K562 (cell line): ENCODE data around the gene SMURF1. TPM values are rescaled to one million over a fixed set of nuclear protein-coding genes. Genes with fewer than 3 reads are reported as not detected.
A peak's percentile ranks its signal among the peaks of the same experiment; 100 is the strongest.
"Not testable (repeated sequence)": the region's sequence is repeated elsewhere in the genome, so short reads cannot be mapped to it uniquely, and the experiment has no call there.

Source experiments
- ATAC-seq: fragments of 200-7000 bp; cut with Tn5 transposase; 3 replicates; pipeline ENCODE4 v1.9.1; 2020; ENCODE audit warnings: moderate library complexity
- BruUV-seq: library from RNA; stranded (reverse); fragments of 400-500 nt; replicated peaks from 2 replicates; lab custom pipeline; 2021; lab: Mats Ljungman, UMichigan
- CTCF ChIA-PET: fragments of 300-600 bp; formaldehyde crosslinking; extraction: SDS; loops from one replicate; lab custom pipeline; 2021; ENCODE audit warnings: low intra/inter-chr PET ratio; lab: Yijun Ruan, JAX
- POLR2A ChIA-PET: fragments of 300-600, 350-650 bp; sonication (Branson Sonifier 250); formaldehyde crosslinking; extraction: SDS; loops from one replicate; lab custom pipeline; 2021; ENCODE audit warnings: antibody characterized with exemption, inconsistent platforms; lab: Yijun Ruan, JAX
- DNase-seq, 4 experiments: peaks; one replicate each; pipeline versions ENCODE4 v3.0.0 to v3.0.0-alpha.2; 2011 to 2018; ENCODE audit warnings: low spot score in 3 of 4, mixed read lengths in 3 of 4; ENCODE audit errors: extremely low read depth in 1 of 4
- FAIRE-seq: peaks from 2 replicates; lab custom pipeline; 2011; peaks lifted over from hg19 to GRCh38; lab: Jason Lieb, UNC
- H2AFZ ChIP-seq: 2 replicates; pipeline ENCODE4 v1.6.0; 2011; ENCODE audit warnings: low read depth, low read length, control low read depth, inconsistent platforms
- H3K27ac ChIP-seq: fragments of 200-600 bp; 3 replicates; pipeline ENCODE4 v1.8.0; 2011; ENCODE audit warnings: low read depth, mild to moderate bottlenecking, control low read depth, inconsistent platforms, low read length, moderate library complexity, mixed read lengths; ENCODE audit errors: extremely low read depth
- H3K27me3 ChIP-seq, 2 experiments: fragments of 300-600 bp in 1 of 2; 2 replicates in 1 of 2; 3 replicates in 1 of 2; pipeline versions ENCODE4 v1.6.0 to v1.8.0; 2011; ENCODE audit warnings: inconsistent platforms in 2 of 2, low read length in 2 of 2, mild to moderate bottlenecking in 1 of 2, mixed read lengths in 1 of 2, moderate library complexity in 1 of 2; ENCODE audit not compliant: control insufficient read depth in 2 of 2, insufficient read depth in 2 of 2
- H3K36me3 ChIP-seq: fragments of 300-600 bp; 3 replicates; pipeline ENCODE4 v1.8.0; 2011; ENCODE audit warnings: mild to moderate bottlenecking, low read length, inconsistent platforms; ENCODE audit not compliant: control insufficient read depth, insufficient read depth
- H3K4me1 ChIP-seq, 2 experiments: fragments of 200-600 bp in 1 of 2; replicated peaks in 1 of 2; 2 replicates in 1 of 2; 3 replicates in 1 of 2; pipeline versions ENCODE4 v1.5.1 to v1.8.0; 2011; ENCODE audit warnings: inconsistent platforms in 2 of 2, low read length in 2 of 2, mild to moderate bottlenecking in 1 of 2, mixed read lengths in 1 of 2, moderate library complexity in 1 of 2; ENCODE audit not compliant: control insufficient read depth in 2 of 2, insufficient read depth in 2 of 2
- H3K4me2 ChIP-seq: 2 replicates; pipeline ENCODE4 v1.6.1; 2011; ENCODE audit warnings: low read length, control low read depth, inconsistent platforms, mixed read lengths; ENCODE audit not compliant: insufficient read depth
- H3K4me3 ChIP-seq: fragments of 200-600 bp; sonication (generic), shearing (Covaris generic); 2 replicates; pipeline ENCODE4 v1.5.1; 2016; ENCODE audit warnings: control low read depth, inconsistent platforms
- H3K79me2 ChIP-seq: fragments of 200-600 bp; 3 replicates; pipeline ENCODE4 v1.8.0; 2011; ENCODE audit warnings: low read length, inconsistent platforms; ENCODE audit not compliant: control insufficient read depth, insufficient read depth
- H3K9ac ChIP-seq, 2 experiments: 2 replicates each; pipeline versions ENCODE4 v1.6.0 to v1.6.1; 2011; ENCODE audit warnings: low read depth in 2 of 2, low read length in 2 of 2, control low read depth in 1 of 2, inconsistent platforms in 1 of 2, mild to moderate bottlenecking in 1 of 2, mixed read lengths in 1 of 2; ENCODE audit not compliant: insufficient read depth in 1 of 2
- H3K9me1 ChIP-seq: one replicate; pipeline ENCODE4 v1.6.0; 2011; ENCODE audit warnings: inconsistent platforms, mild to moderate bottlenecking, low read length, moderate library complexity; ENCODE audit not compliant: control insufficient read depth, insufficient read depth
- H3K9me3 ChIP-seq: replicated peaks from 2 replicates; pipeline ENCODE4 v1.5.1; 2011; ENCODE audit warnings: low read depth, low read length, inconsistent platforms; ENCODE audit not compliant: control insufficient read depth, insufficient read depth
- H4K20me1 ChIP-seq: replicated peaks from 2 replicates; pipeline ENCODE4 v1.6.1; 2011; ENCODE audit warnings: low read length, inconsistent platforms, mixed read lengths; ENCODE audit not compliant: control insufficient read depth, insufficient read depth
- ARID1B ChIP-seq: fragments of 450-650 bp; IDR thresholded peaks from 2 replicates; pipeline ENCODE4 v1.6.1; 2016; ENCODE audit warnings: antibody characterized with exemption, mild to moderate bottlenecking, inconsistent platforms
- EGR1 ChIP-seq: fragments of 450-650 bp; conservative IDR thresholded peaks from 2 replicates; pipeline ENCODE4 v1.6.1; 2017; ENCODE audit warnings: mild to moderate bottlenecking
- ELF2 ChIP-seq: fragments of 250-450 bp; sonication (Bioruptor Pico); IDR thresholded peaks from 2 replicates; pipeline ENCODE4 v1.5.0; 2021; ENCODE audit warnings: mild to moderate bottlenecking
- FOXM1 ChIP-seq, 2 experiments: fragments of 450-650 bp in 1 of 2; sonication (generic) in 1 of 2; formaldehyde crosslinking in 1 of 2; IDR thresholded peaks; 2 replicates each; pipeline versions ENCODE4 v1.6.1 to v1.9.0; 2017 to 2022; ENCODE audit warnings: low read depth in 2 of 2, mild to moderate bottlenecking in 2 of 2, missing genetic modification reagents in 1 of 2, moderate library complexity in 1 of 2
- KDM1A ChIP-seq, 2 experiments: fragments of 450-650 bp; IDR thresholded peaks; 2 replicates each; pipeline ENCODE4 v1.6.1; 2016; ENCODE audit warnings: mild to moderate bottlenecking in 2 of 2
- KLF13 ChIP-seq: fragments of 450-650 bp; IDR thresholded peaks from 2 replicates; pipeline ENCODE4 v1.6.1; 2016; ENCODE audit warnings: missing genetic modification characterization, low read depth, mild to moderate bottlenecking, missing compliant biosample characterization, moderate library complexity, borderline replicate concordance
- PHTF2 ChIP-seq: fragments of 250-450 bp; sonication (Bioruptor Pico); IDR thresholded peaks from 2 replicates; pipeline ENCODE4 v1.5.0; 2021; ENCODE audit warnings: mild to moderate bottlenecking
- SMARCC2 ChIP-seq: fragments of 450-650 bp; IDR thresholded peaks from 2 replicates; pipeline ENCODE4 v1.6.1; 2017; ENCODE audit warnings: antibody characterized with exemption, moderate library complexity, mild to moderate bottlenecking, low read depth
- ZNF518B ChIP-seq: fragments of 250-450 bp; sonication (Bioruptor Pico); IDR thresholded peaks from 2 replicates; pipeline ENCODE4 v1.5.0; 2021; ENCODE audit warnings: mild to moderate bottlenecking, moderate library complexity
- WGBS: fragments of 100-300 bp; shearing (Covaris generic); methylation state at CpG from one replicate; pipeline ENCODE4 v1.1.6; 2016; ENCODE audit warnings: low coverage, mixed read lengths; ENCODE audit not compliant: insufficient coverage; ENCODE audit errors: missing lambda C conversion rate; 5-methylcytosine and 5-hydroxymethylcytosine counted together
- in situ Hi-C: fragments of 300-500 bp; cut with MboI; formaldehyde crosslinking; loops from 4 replicates; pipeline ENCODE4 v1.15.0; 2018; ENCODE audit warnings: inconsistent platforms, mixed read lengths
- intact Hi-C: fragments of 100-400 bp; cut with micrococcal nuclease; formaldehyde crosslinking; loops from 2 replicates; pipeline ENCODE4 v1.14.2; 2022
- polyA plus RNA-seq, 8 experiments: library from polyadenylated mRNA; depleted of rRNA in 4 of 8; stranded (reverse) in 5 of 8; unstranded in 3 of 8; fragments of >200 nt; fragmentation: Nextera tagmentation in 2 of 8; fragmentation: Illumina TruSeq in 1 of 8; extraction: Ambion mirVana in 2 of 8; extraction: Trizol in 1 of 8; gene quantifications; 2 replicates each; pipeline versions ENCODE4 v1.2.1 to v1.2.3, GENCODE V29; 2011 to 2014; ENCODE audit warnings: inconsistent platforms in 1 of 8, missing spikeins in 1 of 8
- total RNA-seq, 7 experiments: library from RNA; depleted of rRNA in 6 of 7; stranded (reverse); fragments of >200 nt in 6 of 7; fragmentation: Illumina TruSeq in 2 of 7; extraction: Trizol in 2 of 7; gene quantifications; 2 replicates each; pipeline versions ENCODE4 v1.2.1 to v1.2.3, GENCODE V29; 2011 to 2021; ENCODE audit warnings: low replicate concordance in 1 of 7

SMURF1 gene
- total and polyA plus RNA-seq, 9 of the 15 experiments (the other 6 are each of a cell fraction or from before 2014, with no cell fraction given) = 1.0 to 20.1 (median 12.6) TPM

- Histone ChIP-seq H3K4me1 (peaks cover 7 to 10% of the 10 kb centered on the region in 2 experiments; a peak in 2 of 5 replicates), H3K79me2 (peaks cover 57% of the 10 kb centered on the region), H3K27ac (peak overlapping the region; percentile 16; the same call in 1 of the 3 replicates)
- H3K9ac ChIP-seq, H2AFZ ChIP-seq, DNase-seq, H3K27me3 ChIP-seq, H3K36me3 ChIP-seq, ATAC-seq, BruUV-seq, H4K20me1 ChIP-seq, H3K4me2 ChIP-seq, FAIRE-seq, H3K9me3 ChIP-seq, intact Hi-C loops, in situ Hi-C loops, H3K4me3 ChIP-seq, CTCF ChIA-PET, H3K9me1 ChIP-seq: not testable (repeated sequence)
- 89% methylated on average over 13 of the region's 13 CpGs for WGBS
- POLR2A ChIA-PET = interaction anchor here (0.6 to 1.1 kb wide), 2 partner anchors 8 to 82 kb away, joined by 3 to 4 read pairs; no protein-coding TSS in a partner anchor
Measured at GRCh38 chr7:99103836-99104235, 40.1 kb downstream of the SMURF1 start.

GRCh38 chr7:99102809-99103690 lies 40.9 kb downstream of the SMURF1 start:
- ChIA-PET CTCF (no interaction called here), POLR2A (interaction anchor here (1.1 kb wide), 1 partner anchor 8 kb away, joined by 4 read pairs; no protein-coding TSS in a partner anchor)
- H4K20me1 ChIP-seq = no peaks in the 10 kb centered on the region; the same call in 1 of the 2 replicates
- no peaks in the 10 kb centered on the region for H3K9me1 ChIP-seq
- peak overlapping the region; percentile 45; the same call in 2 of the 3 replicates for H3K27ac ChIP-seq
- H3K4me2 ChIP-seq = no peak overlapping the region
- no peak for FAIRE-seq
- in situ Hi-C loops = no loop called here
- no TSS peak for BruUV-seq
- peaks cover 61% of the 10 kb centered on the region for H3K79me2 ChIP-seq
- peak overlapping the region; percentile 14 to 30; a peak in 1 of 4 replicates for H3K9ac ChIP-seq
- H3K27me3 ChIP-seq = no peaks in the 10 kb centered on the region
- peak; percentile 76 for ATAC-seq
- no peaks in the 10 kb centered on the region for H3K9me3 ChIP-seq
- peaks cover 7 to 10% of the 10 kb centered on the region in 2 experiments; a peak in 2 of 5 replicates for H3K4me1 ChIP-seq
- no peak overlapping the region for H3K4me3 ChIP-seq
- peak in 1 of 4 experiments; percentile 37 for DNase-seq
- peaks cover 4% of the 10 kb centered on the region; the same call in 1 of the 3 replicates for H3K36me3 ChIP-seq
- H2AFZ ChIP-seq = no peak overlapping the region
- 47% methylated on average over 11 of the region's 11 CpGs for WGBS
- intact Hi-C loops = no loop called here
- TF ChIP-seq EGR1 (0 out of 2 replicates have a peak, but pooled peaks have one; percentile 39), KDM1A (IDR thresholded peaks at IDR 0.05) (peak; percentile 42 to 47; a peak in 3 of 4 replicates), FOXM1 (IDR thresholded peaks at IDR 0.05; ENCODE audit: low read depth) (0 out of 2 replicates have a peak, but pooled peaks have one; percentile 12), FOXM1 (CRISPR knock-in tag; IDR thresholded peaks at IDR 0.05; ENCODE audit: low read depth) (no peak), SMARCC2 (0 out of 2 replicates have a peak, but pooled peaks have one; percentile 34), ARID1B (peak; percentile 27; the same call in 1 of the 2 replicates), ELF2 (no peak), ZNF518B (CRISPR knock-in tag) (no peak), KLF13 (tag) (no peak), PHTF2 (CRISPR knock-in tag) (no peak)
